Measurements from ENCODE around the gene FXN. TPM values are rescaled to one million over a fixed set of nuclear protein-coding genes. Genes with fewer than 3 reads are reported as not detected.
"Not testable (repeated sequence)": the region's sequence is repeated elsewhere in the genome, so short reads cannot be mapped to it uniquely, and the experiment has no call there.

The FXN gene
- total and polyA plus RNA-seq, 2 donors (not counting 1 experiment from before 2014, with no cell fraction given) = 8.8 to 9.6 TPM

GRCh38 chr9:69109152-69109551 lies 73.6 kb downstream of the FXN start:
- Histone ChIP-seq H3K4me3 (ENCODE audit: control extremely low read depth in 1 of 5, extremely low read depth in 1 of 5, insufficient read depth in 1 of 5, low read depth in 2 of 5, low read length in 4 of 5) (no peak overlapping the region), H3K9ac (ENCODE audit: low read length) (no peak overlapping the region), H3K4me1 (ENCODE audit: control insufficient read depth in 2 of 2, insufficient read depth in 2 of 2, low read length in 2 of 2) (no peaks in the 10 kb centered on the region), H3K9me3 (ENCODE audit: control extremely low read depth in 1 of 3, control insufficient read depth in 2 of 3, insufficient read depth in 1 of 3, low read length in 2 of 3) (no peaks in the 10 kb centered on the region), H4K20me1 (ENCODE audit: control insufficient read depth, insufficient read depth, low read length, poor library complexity, severe bottlenecking) (no peaks in the 10 kb centered on the region), H3K4me2 (replicated peaks; ENCODE audit: low read depth, low read length, poor library complexity, severe bottlenecking) (no peak overlapping the region), H3K79me2 (ENCODE audit: control insufficient read depth, insufficient read depth, low read length) (no peaks in the 10 kb centered on the region), H3K27me3 (replicated peaks in 1 of 4; ENCODE audit: control extremely low read depth in 1 of 4, control insufficient read depth in 3 of 4, insufficient read depth in 4 of 4, low read length in 3 of 4) (no peaks in the 10 kb centered on the region), H3K27ac (ENCODE audit: low read length in 2 of 2) (no peak overlapping the region), H3K36me3 (replicated peaks in 1 of 2; ENCODE audit: control extremely low read depth in 1 of 2, control insufficient read depth in 1 of 2, extremely low read depth in 1 of 2, insufficient read depth in 2 of 2, low read length in 1 of 2) (no peaks in the 10 kb centered on the region), H2AFZ (ENCODE audit: insufficient read depth, low read depth, low read length, poor library complexity, severe bottlenecking) (no peak overlapping the region)
- Mint-ChIP-seq H3K4me1 (no peaks in the 10 kb centered on the region), H3K27ac (no peak overlapping the region), H3K9me3 (ENCODE audit: insufficient read depth) (no peaks in the 10 kb centered on the region), H3K27me3 (no peaks in the 10 kb centered on the region), H3K4me3 (no peak overlapping the region)
- POLR2A ChIA-PET = no interaction called here
- no peak for ATAC-seq (ENCODE audit: low read depth)
- intact Hi-C loops (cut with micrococcal nuclease) = no loop called here
- DNase-seq = no peak
- no peak for TF ChIP-seq CTCF (IDR thresholded peaks at IDR 0.05)
- no peak for TF ChIP-seq EZH2 (IDR thresholded peaks at IDR 0.05; ENCODE audit: borderline replicate concordance, insufficient read depth, low read depth, low read length, poor library complexity, severe bottlenecking)
- CTCF ChIA-PET = no interaction called here
- no CpG with 5 or more reads among the region's 4 CpGs for WGBS (ENCODE audit: insufficient coverage)

- DNase-seq; H2AFZ ChIP-seq (ENCODE audit: insufficient read depth, low read depth, low read length, poor library complexity, severe bottlenecking); H3K4me3 ChIP-seq (ENCODE audit: control extremely low read depth in 1 of 5, extremely low read depth in 1 of 5, insufficient read depth in 1 of 5, low read depth in 2 of 5, low read length in 4 of 5); H3K9me3 ChIP-seq (ENCODE audit: control extremely low read depth in 1 of 3, control insufficient read depth in 2 of 3, insufficient read depth in 1 of 3, low read length in 2 of 3); POLR2A ChIA-PET; H3K4me1 ChIP-seq (ENCODE audit: control insufficient read depth in 2 of 2, insufficient read depth in 2 of 2, low read length in 2 of 2); H3K27ac ChIP-seq (ENCODE audit: low read length in 2 of 2); H3K79me2 ChIP-seq (ENCODE audit: control insufficient read depth, insufficient read depth, low read length); H3K27me3 ChIP-seq (replicated peaks in 1 of 4; ENCODE audit: control extremely low read depth in 1 of 4, control insufficient read depth in 3 of 4, insufficient read depth in 4 of 4, low read length in 3 of 4); H3K9me3 Mint-ChIP-seq (ENCODE audit: insufficient read depth); H3K27me3 Mint-ChIP-seq; intact Hi-C loops (cut with micrococcal nuclease); H3K4me1 Mint-ChIP-seq; H4K20me1 ChIP-seq (ENCODE audit: control insufficient read depth, insufficient read depth, low read length, poor library complexity, severe bottlenecking); H3K4me2 ChIP-seq (replicated peaks; ENCODE audit: low read depth, low read length, poor library complexity, severe bottlenecking); H3K27ac Mint-ChIP-seq; H3K36me3 ChIP-seq (replicated peaks in 1 of 2; ENCODE audit: control extremely low read depth in 1 of 2, control insufficient read depth in 1 of 2, extremely low read depth in 1 of 2, insufficient read depth in 2 of 2, low read length in 1 of 2); CTCF ChIA-PET; H3K9ac ChIP-seq (ENCODE audit: low read length); H3K4me3 Mint-ChIP-seq; ATAC-seq (ENCODE audit: low read depth): not testable (repeated sequence)
- WGBS (ENCODE audit: insufficient coverage) = 97% methylated on average over 14 of the region's 17 CpGs
These were observed 77.1 kb downstream of the FXN start for GRCh38 chr9:69112646-69113045.

All from B cell (primary cell).